Stimulated activated CD4-positive, alpha-beta T cell treated with anti-CD3 and anti-CD28 coated beads, TNF-alpha, amount 100 ng/mL, for 24 hours (primary cell): ENCODE measurements around the gene SLC6A7.

Experiments
- DNase-seq, 3 experiments: peaks; one replicate each; pipeline ENCODE4 v3.0.0-alpha.2; 2020; ENCODE audit warnings: low read depth in 3 of 3

Gene SLC6A7

DNA sequence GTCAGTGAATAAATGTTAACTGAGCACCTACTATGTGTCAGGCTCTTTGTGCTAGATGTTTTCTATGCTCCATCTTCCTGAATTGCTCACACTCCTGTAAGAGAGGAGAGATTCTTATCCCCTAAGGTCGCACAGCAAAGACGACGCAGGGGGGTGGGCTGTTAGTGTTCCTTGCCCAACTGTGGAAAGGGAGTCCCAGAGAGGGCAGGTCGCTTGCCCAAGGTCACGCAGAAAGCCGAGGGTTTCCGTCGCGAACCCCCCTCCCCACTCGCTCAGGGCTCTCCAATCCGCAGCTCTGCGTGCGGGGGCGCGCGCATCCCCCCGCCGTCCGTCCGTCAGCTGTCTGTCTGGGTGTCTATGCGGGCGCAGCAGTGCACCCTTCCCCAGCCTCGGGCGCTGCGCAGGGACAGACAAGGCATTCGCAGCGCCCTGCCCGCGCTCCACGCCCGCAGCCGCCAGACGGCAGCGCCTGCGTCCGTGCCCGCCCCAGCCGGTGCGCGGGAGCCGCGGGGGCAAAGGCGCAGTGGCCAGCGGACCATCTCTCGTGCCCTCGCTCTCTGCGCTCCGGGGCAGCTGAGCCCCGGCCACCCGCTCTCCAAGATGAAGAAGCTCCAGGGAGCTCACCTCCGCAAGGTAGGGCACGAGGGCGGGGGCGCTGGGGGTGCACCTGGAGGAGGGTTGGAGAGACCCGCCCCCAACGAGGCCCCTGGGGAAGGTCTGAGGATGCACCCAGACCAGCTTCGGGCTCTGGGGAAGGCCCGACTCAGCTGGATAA, at the start of gene SLC6A7:
SLC6A7 (plus strand) TSS at position 335 of the 775 bp plus-strand sequence; CDS start at position 601, 266 bp downstream.
- DNase-seq = no peak

DNA sequence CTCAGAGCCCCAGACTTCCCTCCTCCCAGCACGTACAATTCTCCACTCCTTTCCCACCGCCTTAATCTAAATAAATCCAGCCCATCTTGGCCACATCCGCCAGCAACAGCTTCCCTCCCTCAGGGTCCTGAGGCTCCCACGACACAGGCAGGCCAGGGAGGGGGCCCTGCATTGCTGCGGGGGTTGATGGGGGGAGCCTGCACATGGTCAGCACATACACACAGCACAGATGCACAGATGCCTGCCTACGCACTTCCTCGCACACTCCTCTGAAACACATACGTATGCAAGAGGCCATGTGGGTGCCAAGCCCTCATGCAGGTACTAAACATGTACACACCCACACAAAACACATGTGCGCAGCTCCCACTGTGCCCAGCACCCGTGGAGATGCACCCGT, 49.0 kb upstream of the SLC6A7 start:
- no peak for DNase-seq

DNA sequence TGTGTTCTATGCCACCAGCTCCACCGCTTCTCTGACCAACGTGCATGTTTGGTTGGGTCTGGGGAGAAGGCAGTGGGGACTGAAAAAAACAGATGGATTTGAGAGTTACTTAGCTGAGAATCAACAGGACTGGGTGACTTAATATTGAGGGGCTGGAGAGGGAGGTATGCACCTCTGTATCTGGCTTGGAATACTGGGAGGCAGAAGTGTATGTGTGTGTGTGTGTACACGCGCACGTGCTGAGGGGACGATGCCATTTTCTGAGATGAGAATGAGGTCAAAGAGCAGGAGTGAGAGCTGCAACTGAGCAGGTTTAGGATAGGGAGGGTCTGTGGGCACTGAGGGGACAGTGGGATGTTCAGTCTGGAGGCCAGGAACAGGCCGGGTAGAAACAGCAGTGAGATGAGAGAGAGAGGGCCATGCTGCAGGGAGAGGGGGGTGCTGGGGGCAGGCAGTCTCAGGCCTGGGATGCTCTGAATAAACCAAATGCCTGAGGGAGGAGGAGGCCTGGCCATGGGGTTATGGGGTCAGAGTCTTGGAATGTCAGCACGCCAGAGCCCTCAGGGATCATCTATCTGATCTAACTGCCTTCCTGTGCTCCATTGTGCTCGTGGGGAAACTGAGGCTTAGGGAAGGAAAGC, 48.2 kb upstream of the SLC6A7 start:
- DNase-seq = no peak

DNA sequence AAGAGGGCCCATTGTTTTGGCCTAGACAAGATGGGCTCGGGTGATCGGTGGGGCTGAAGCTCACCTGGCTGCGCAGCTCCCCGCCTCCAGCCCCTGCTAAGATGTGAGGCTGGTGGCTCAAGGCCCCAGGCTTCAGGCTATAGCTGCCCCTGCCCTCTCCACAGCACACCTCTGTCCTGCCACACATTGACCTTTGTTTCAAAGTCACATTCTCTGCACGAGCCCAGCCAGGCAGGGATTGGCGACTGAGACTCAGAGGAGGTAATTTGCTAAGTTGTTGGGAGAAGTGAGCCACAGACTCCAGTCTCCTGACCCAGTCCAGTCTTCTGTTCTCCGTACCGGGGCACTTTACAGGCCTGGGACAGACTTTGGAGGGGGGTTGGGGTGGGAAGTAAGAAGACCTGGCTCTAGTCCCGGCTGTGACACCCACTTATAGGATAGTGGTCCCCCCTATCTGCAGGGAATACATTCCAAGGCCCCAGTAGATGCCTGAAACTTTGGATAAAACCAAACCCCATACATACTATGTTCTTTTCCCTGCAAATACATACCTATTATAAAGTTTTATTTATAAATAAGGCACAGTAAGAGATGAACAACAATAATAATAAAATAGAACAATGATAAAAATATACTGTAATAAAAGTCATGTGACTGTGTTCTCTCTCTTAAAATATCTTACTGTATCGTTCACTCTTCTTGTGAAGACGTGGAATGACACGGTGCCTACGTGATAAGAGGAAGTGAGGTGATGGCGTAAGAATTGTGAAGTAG, 47.5 kb upstream of the SLC6A7 start:
- DNase-seq = no peak

DNA sequence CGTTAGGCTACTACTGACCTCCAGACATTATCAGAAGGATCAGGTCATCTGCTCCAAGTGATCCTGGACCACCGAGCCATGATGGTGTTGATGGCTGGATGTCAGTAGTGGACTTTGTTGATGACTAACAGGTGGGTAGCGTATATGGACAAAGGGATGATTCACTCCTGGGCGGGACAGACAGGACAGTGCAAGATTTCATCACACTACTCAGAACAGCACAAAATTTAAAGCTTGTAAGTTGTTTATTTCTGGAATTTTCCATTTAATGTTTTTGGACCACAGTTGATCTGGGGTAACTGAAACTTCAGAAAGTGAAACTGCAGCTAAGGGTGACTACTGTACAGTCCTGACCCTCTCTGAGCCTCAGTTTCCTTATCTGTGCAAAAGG, 46.9 kb upstream of the SLC6A7 start:
- DNase-seq = no peak

DNA sequence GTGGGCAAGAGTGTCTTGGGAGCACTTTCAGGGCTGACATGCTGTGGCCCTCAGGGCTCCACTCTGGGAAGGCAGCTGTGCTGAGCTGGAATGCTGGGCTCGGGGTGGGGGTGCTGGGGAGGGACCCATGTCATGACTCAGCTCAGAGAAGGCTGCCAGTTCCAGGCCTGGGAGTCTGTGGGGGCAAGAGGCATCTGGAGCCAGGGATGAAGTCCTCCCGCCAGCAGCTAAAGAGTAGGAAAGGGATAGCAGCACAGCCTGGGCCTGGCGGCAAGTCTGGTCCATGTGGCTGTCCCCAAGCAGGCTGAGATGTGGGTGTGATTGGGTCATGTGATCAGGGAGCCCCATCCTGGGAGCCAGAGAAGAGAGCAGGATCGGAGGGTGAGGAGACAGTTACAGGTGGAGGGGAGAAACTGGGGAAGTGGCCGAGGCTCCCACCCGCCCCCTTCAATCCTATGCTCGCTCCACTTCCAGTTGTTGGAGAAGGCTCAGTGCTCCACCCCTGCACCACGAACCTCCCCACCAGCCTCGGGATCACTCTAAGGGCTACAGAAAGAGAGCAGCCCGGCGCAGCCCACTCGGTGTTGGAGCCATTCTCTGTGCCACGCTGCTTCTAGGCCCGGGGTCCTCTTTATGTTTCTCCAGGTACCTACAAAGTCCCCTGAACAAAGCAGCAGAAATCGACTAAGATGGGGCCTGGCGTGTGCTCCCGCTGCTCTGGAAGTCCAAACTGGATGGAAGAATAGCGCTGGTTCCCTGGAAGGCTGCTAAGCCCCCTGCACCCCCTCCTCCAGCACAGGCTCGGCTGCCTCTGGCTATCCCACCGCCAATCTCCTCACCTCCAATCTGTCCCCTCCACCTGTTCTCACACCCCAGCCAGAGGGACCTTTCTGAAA, 46.3 kb upstream of the SLC6A7 start:
- no peak for DNase-seq

DNA sequence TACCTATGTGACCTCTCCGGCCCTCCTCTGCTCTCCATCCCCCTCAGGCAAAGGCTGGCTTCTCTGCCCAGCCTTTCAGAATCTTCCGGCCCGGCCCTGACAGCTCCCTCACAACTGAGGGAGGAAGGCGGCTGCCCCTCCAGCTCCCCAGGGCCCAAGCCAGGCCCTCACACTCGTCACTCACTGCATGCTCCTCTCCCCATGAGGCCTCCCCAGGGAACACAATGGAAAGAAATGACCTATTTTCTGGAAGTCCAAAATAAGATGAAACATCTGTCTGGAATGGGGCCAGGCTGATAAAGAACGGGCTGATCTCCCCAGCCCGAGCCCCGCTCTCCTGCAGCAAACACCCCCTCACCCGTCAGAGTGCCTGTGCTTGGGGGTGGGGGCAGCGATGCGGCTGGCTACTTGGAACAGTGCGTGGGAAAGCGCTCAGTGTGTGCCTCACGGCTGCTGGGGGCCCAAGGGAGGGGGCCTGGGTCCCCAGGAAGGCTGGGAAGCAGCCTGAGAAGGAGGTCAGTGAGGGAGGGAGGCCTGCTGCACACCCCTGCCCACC, 45.5 kb upstream of the SLC6A7 start:
- DNase-seq = no peak

DNA sequence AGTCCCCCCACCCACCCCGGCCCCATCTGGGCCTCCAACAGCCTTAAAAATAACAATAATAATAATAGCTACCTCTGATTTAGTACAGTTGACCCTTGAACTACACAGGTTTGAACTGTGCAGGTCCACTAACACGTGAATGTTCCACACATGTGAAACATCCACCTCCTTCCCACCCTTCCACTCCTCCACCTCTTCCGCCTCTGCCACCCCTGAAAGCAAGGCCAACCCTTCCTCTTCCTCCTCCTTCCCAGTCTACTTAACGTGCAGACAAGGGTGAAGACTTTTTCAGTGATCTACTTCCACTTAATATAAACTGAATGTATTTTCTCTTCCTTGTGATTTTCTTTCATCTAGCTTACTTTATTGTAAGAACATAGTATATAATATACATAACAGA, 45.0 kb upstream of the SLC6A7 start:
- no peak for DNase-seq

DNA sequence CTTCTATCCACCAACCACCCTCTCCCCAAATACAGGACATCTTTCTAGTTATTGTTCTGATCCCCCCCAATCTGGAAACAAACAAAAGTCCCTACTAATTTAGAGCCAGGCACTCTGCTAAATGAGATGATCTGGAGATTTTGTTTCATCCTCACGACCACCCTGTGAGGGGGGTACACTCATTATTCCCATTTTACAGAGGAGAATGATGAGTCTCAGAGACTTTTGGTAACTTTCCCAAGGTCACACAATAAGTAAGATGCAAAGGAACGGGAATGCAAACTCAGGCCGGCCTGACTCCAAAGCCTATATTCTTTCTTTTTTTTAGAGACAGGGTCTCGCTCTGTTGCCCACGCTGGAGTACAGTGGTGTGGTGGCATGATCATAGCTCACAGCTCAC, 43.6 kb upstream of the SLC6A7 start:
- DNase-seq = no peak

DNA sequence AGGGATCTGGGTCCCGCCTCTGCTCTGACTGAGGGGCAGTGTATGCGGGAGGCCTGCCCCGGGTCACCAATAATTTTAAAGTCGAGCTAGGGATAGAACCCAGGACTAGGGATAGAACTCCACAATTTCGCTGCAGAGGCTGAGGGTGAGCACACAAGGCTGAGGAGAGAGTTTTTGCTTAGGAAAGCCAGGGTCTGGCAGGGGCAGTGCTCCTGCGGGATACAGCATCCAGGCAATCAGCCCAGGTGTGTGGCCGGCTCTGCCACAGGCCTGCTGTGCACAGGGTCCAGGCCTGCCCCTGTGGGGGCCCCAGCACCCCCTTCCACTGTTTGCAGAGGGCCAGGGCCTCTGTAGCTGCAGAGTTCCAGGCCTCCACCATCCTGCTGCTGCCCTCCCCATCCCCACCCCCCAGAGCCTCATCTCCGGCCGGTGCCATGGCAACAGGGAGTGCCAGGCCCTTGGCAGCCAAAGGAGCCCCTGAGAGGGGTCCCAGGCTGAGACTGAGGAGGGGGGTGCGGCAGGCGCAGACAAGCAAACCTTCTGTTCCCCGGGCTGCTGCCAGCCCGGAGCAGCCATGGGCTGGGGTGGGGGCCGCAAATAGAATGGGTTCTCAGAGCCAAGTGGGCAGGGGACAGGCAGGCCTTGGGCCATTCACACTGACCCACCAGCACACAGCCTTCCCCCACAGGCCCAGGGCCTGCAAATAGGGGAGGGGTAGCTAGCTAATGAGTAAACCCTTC, 42.8 kb upstream of the SLC6A7 start:
- DNase-seq = no peak

DNA sequence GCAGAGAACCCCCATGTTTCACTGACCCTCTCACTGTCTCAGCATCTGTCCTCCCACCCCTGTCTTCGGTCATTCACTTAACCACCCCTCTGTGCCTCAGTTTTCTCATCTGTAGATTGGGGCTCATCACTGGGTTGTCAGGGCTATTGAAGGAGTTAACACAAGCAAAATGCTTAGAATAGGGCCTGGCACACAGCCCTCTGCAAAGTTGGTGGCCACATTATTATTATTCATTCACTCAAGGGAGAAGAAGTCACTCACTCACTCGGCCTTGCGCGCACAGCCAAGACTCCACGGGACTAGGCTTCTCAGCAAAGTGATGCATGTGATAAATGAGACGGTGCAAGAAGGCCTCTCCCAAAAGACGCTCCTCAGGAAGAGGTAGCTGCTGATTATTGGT, 42.2 kb upstream of the SLC6A7 start:
- no peak for DNase-seq

DNA sequence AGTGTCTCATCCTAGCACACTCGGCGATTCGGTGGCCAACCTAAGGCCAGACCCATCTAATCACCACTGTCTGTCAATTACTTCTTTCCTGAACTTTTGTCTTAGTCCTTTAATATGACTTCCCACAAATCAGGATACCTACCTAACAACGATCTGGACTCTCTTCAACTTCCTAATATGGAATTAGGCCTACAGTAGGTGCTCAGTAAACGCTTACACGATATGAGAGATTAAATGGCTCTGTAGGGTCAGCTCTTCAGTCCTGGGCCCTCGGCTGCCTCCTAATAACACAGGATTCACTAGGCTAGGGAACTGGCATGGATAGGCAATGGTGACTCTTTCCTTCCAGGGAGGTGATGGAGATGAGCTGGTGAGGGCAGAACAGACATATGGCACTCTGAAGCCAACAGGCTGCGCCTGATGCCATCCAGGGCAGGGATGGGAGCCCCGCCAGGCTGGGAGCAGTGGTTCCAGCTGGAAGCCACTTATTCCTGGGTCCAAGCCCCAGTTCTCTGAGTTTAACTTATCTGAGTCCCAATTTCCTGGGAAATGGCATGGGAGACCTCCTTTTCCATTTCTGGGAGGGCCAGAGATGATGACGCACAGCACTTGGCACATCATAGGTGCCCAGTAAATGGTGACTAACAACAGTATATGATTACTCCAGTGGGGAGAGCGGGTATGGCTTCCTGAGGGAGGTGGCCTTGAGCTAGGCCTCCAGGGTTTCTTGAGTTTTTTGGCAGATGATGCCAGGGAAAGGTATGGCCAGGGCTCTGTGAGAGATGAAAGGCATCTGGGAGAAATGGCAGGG, 41.5 kb upstream of the SLC6A7 start:
- no peak for DNase-seq

DNA sequence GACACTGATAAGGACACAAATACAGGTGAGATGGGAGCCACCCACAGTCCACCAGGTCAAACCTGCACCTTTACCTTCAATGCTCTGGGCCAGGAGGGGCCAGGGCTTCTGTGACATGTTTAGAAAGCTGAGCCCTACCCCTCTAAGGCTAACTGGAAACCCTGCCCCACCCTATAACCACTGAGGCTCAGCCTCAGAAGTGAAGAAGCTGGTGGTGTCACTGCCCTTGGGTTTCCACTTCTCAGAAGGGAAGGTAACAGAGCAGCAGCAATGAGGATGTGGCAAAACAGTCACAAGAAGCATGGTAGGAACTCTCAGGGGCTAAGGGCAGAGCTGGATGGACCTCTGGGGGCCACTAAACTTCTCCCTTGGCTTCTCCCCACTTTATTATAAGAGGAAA, 40.2 kb upstream of the SLC6A7 start:
- DNase-seq = no peak

DNA sequence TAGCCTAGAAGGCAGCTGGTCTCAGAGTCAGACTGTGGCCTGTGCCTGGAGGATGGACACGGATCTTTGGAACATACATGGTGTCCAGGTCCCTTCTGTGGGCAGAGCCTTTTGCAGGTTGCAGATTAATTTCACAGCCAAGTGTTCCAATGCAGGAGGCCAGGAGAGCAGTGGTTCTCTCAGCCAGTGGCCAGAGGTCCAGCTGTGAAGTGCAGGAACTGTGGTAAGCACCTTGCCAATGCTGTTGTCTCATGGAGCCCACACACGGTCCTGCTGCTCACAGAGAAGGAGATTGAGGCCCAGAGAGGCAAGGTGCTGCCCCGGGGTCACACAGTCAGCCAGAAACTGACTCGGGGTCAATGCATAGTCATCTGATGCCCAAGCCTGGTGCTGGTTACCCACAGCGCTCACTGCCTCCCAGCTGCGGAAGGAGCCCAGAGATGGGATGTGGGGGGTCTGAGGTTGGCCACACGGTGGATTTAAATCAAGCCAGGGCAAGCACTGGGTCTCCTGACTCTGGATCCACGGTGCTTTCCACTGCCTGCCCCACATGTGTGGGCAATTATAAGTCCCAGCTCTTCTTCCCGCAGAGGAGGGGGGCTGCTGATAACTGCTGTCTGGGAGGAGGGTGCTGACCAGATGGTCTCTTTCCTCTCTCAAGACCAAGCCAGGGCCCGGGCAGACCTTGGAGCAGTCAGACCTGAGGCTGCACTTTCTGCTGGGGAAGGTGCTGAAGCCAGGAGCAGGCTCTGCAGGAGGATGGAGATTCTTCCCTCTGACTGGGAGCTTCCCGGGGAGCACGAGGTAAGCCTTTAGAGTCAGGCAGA, 37.0 kb upstream of the SLC6A7 start:
- no peak for DNase-seq

DNA sequence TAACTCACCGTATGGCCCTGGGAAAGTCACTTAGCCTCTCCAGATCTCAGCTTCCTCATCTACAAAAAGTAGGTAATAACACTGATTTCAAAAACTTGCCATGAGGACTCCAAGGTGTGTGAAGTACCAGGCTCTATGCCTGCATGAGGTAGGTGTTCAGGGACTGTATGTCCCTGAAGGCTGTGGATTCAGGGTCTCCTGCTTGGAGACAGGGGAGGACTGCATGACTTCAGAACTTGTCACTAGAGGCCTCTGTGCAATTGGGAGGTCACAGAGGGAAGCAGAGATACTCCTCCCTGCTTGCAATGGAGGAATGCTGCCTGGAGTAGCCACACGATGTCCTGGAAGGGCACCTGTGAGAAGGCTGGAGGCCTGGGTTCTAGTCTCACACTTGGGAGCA, 36.4 kb upstream of the SLC6A7 start:
- DNase-seq = no peak

DNA sequence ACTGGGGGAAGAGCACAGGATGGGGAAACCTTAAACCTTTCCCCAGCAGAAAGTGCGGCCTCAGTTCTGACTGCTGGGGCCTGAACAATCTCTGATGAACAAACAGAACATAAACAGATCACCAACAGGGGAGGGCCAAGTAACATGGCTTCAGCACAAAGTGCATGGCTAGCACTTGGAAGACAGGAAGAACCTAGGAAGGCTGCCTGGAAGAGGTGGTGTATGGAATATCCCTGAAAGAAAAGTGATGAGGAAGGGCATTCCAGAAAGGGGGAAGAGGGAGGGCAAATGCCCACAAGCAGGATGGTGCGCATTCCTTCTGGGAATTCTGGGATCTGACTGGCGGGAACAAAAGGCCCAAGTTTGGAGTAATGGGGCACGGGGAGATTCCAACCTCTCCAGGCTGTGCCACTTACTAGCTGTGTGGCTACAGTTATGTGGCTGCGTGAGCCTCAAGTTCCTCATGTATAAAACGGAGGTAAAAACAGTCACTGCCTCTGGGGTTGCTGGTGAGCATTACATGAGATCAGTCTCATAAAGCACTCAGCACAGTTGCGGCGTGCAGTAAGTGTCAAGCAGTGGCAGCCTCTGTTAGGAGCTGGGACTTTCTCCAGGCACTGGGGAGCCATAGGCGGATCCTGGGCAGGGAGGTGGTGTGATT, 35.8 kb upstream of the SLC6A7 start:
- no peak for DNase-seq

- DNase-seq = no peak
Observed at GRCh38 chr5:150154618-150155128, 35.2 kb upstream of the SLC6A7 start.
